ENCODE results near the gene NNAT. TPM values are rescaled to one million over a fixed set of nuclear protein-coding genes. Genes with fewer than 3 reads are reported as not detected.
A peak's percentile ranks its signal among the peaks of the same experiment; 100 is the strongest.
"Not testable (repeated sequence)": the region's sequence is repeated elsewhere in the genome, so short reads cannot be mapped to it uniquely, and the experiment has no call there.

Gene NNAT, protein sequence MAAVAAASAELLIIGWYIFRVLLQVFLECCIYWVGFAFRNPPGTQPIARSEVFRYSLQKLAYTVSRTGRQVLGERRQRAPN
- 1 to 10 TPM in 1 of 2 donors, not detected in 1; 2.6 TPM for total RNA-seq
- polyA plus RNA-seq: under 1 TPM in 1 of 2 donors, not detected in 1; 0.38 TPM
- long read RNA-seq, donor 1, partial matches to known transcripts: 0 of 6 reads
- long read RNA-seq, donor 1, other reads (novel, unspliced or antisense): 6 of 6 reads
- long read RNA-seq, donor 2, partial matches to known transcripts: 0 of 12 reads
- long read RNA-seq, donor 2, other reads (novel, unspliced or antisense): 12 of 12 reads

DNA sequence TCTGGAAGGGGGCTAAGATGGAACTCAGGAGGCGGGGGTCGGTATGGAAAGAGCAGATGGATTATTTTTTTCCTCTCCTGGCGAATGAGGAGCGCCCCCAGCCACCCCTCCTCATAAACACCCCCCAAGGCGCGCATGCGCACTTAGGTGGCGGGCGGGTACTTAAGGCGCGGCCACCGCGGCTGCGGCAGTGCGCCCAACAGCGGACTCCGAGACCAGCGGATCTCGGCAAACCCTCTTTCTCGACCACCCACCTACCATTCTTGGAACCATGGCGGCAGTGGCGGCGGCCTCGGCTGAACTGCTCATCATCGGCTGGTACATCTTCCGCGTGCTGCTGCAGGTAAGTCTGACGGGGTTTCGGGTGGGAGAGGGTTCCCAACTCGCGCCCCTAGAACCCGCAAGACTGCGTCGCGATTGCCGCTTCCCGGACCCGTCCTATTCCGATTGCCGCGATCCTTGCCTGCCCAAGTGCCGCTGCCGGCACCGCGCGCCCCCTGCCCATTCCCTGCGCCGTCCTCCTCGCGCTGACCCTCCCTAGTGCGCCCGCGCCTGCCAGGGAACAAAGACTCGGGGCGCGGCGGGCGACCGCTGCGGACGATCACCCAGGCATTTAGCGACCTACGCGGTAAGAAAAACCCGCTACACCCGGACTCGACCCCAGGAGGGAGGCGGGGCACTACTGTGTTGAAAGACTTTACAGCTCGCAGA lies at the start of gene NNAT:
Gene NNAT, plus strand, starts transcription at position 190 of the 711 bp plus-strand sequence. Its CDS starts 82 bp downstream, at position 272.
- 70 to 76% methylated on average over 69 of the region's 69 CpGs for WGBS, 2 donors
- Histone ChIP-seq H3K36me3 (ENCODE audit: control insufficient read depth in 1 of 2, insufficient read depth in 2 of 2, low read length in 1 of 2) (no peaks in the 10 kb centered on the region), H3K9me3 (ENCODE audit: control insufficient read depth, low read length) (no peaks in the 10 kb centered on the region), H3K4me3 (ENCODE audit: low read length in 2 of 2) (no peak within 1 kb of the TSS), H3K4me1 (ENCODE audit: control insufficient read depth in 1 of 2, insufficient read depth in 2 of 2, low read length in 2 of 2) (peaks cover 0 to 3% of the 10 kb centered on the region in 2 donors), H3K27ac (ENCODE audit: low read depth in 1 of 2, low read length in 2 of 2) (no peak within 1 kb of the TSS), H3K27me3 (ENCODE audit: control insufficient read depth in 1 of 2, insufficient read depth in 2 of 2, low read length in 1 of 2) (no peaks in the 10 kb centered on the region)
- ATAC-seq (ENCODE audit: low FRiP score): no peak
- no peak for DNase-seq
- intact Hi-C loops (cut with DNase I): loop anchor here in 1 of 2 donors (5.0 kb wide), 1 partner anchor 119 kb away; no protein-coding TSS in a partner anchor

DNA sequence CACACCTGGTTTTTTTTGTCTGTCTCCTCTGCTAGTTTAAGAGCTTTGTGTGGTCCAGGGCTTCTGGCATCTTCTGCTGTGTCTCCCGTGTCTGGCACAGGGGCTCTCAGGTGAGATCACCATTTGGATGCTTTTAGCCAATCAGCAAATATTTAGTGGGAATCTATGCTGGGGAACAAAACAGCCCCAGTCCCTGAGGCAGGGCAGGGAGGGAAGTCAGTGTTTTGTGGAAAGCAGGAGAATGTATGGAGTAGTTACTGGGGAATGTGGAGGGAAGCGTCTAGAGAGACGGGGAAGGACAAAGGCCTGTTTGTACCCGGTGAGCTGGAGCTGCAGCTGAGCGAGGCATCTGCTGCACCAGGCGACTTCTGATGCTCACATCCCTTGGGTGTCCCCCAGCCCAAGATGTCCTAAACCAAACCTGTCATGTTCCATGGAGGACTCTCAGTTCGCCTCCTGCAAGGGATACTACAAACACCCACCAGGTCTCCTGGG lies 49.3 kb upstream of the NNAT start:
- no peak for DNase-seq

DNA sequence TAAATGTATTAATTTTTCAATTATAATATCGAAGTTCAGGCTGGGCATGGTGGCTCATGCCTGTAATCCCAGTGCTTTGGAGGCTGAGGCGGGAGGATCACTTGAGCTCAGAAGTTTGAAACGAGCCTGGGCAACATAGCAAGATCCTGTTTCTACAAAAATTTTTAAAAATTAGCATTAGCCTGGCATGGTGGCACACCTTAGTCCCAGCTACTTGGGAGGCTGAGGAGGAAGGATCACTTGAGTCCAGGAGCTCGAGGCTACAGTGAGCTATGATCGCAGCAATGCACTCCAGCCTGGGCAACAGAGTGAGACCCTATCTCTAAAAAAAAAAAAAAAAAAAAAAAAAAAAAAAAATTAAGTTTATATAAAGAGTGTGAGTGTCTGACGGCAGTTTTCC lies 48.6 kb upstream of the NNAT start:
- H3K27me3 ChIP-seq (ENCODE audit: control insufficient read depth in 1 of 2, insufficient read depth in 2 of 2, low read length in 1 of 2); DNase-seq; H3K4me3 ChIP-seq (ENCODE audit: low read length in 2 of 2); H3K36me3 ChIP-seq (ENCODE audit: control insufficient read depth in 1 of 2, insufficient read depth in 2 of 2, low read length in 1 of 2); intact Hi-C loops (cut with DNase I); H3K4me1 ChIP-seq (ENCODE audit: control insufficient read depth in 1 of 2, insufficient read depth in 2 of 2, low read length in 2 of 2); H3K27ac ChIP-seq (ENCODE audit: low read depth in 1 of 2, low read length in 2 of 2); ATAC-seq (ENCODE audit: low FRiP score); H3K9me3 ChIP-seq (ENCODE audit: control insufficient read depth, low read length): not testable (repeated sequence)
- 92 to 94% methylated on average over 6 of the region's 6 CpGs for WGBS, 2 donors

More for the DNA sequence above, 49.3 kb upstream of the NNAT start:
- Histone ChIP-seq H3K36me3 (ENCODE audit: control insufficient read depth in 1 of 2, insufficient read depth in 2 of 2, low read length in 1 of 2) (no peaks in the 10 kb centered on the region), H3K4me3 (ENCODE audit: low read length in 2 of 2) (no peak overlapping the region), H3K4me1 (ENCODE audit: control insufficient read depth in 1 of 2, insufficient read depth in 2 of 2, low read length in 2 of 2) (no peaks in the 10 kb centered on the region), H3K27me3 (ENCODE audit: control insufficient read depth in 1 of 2, insufficient read depth in 2 of 2, low read length in 1 of 2) (no peaks in the 10 kb centered on the region), H3K9me3 (ENCODE audit: control insufficient read depth, low read length) (no peaks in the 10 kb centered on the region), H3K27ac (ENCODE audit: low read depth in 1 of 2, low read length in 2 of 2) (no peak overlapping the region)
- ATAC-seq (ENCODE audit: low FRiP score): no peak
- WGBS, 2 donors: 77 to 81% methylated on average over 7 of the region's 7 CpGs
- intact Hi-C loops (cut with DNase I): no loop called here

DNA sequence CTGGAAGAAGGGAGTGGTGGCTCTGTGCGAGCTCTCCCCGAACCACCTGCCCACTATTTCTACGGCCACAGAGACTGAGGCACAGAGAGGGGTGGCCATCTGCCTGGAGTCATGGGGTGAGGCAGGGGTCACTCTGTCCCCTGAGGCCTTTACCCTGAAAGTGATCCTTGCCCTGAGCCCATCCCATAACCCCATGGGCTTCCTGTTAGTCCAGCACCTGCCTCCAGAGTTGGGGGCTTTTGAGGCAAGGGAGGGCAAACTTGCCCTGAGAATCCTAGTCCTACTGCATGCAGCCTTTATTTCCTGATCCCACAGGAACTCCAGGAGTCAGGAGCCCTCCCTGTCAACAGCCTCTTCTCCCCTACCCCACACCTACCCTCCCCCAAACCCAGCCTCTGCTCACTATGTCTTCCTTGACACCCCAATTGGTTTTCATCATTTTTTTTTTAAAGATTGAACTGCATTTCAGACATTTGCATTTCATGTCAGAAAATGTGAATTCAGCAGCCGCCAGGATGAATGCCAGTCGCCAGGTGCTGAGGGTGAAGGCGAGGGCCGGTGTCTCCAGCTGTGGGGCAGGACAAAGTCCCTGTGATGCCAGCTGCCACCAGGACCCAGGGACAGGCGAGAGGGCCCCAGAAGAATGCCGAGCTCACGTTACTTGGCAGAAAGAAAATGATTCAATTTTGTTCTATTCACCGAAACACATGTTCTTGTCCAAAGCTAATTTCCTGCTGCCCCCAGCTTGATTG lies 47.6 kb upstream of the NNAT start:
- H3K9me3 ChIP-seq (ENCODE audit: control insufficient read depth, low read length): no peaks in the 10 kb centered on the region
- H3K27ac ChIP-seq (ENCODE audit: low read depth in 1 of 2, low read length in 2 of 2): no peak overlapping the region
- DNase-seq (no peak), ATAC-seq (ENCODE audit: low FRiP score) (no peak)
- WGBS, 2 donors: 80 to 82% methylated on average over 11 of the region's 11 CpGs
- intact Hi-C loops (cut with DNase I): no loop called here
- H3K4me3 ChIP-seq (ENCODE audit: low read length in 2 of 2): no peak overlapping the region
- H3K4me1 ChIP-seq (ENCODE audit: control insufficient read depth in 1 of 2, insufficient read depth in 2 of 2, low read length in 2 of 2): no peaks in the 10 kb centered on the region
- H3K36me3 ChIP-seq (ENCODE audit: control insufficient read depth in 1 of 2, insufficient read depth in 2 of 2, low read length in 1 of 2): no peaks in the 10 kb centered on the region
- no peaks in the 10 kb centered on the region for H3K27me3 ChIP-seq (ENCODE audit: control insufficient read depth in 1 of 2, insufficient read depth in 2 of 2, low read length in 1 of 2)

DNA sequence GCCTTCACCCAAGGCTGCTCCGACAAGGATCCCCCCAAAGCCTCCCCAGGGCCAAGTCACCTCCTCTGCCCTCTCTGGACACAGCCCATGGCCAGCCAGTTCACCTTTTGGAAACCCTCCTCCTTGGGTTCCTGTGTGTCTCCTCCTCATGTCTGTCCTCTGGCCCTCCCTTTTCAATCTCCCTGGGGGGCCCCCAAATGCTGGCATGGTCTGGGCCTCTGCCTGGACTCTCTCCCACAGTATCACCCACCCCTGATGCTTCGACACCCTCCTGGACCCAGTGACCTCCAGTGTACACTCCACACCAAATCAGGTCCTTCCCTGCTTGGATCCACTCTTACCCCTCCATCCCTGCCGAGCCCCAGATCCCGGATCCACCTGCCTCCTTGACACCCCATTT lies 46.7 kb upstream of the NNAT start:
- intact Hi-C loops (cut with DNase I): no loop called here
- WGBS, 2 donors: 89% methylated on average over 4 of the region's 4 CpGs

DNA sequence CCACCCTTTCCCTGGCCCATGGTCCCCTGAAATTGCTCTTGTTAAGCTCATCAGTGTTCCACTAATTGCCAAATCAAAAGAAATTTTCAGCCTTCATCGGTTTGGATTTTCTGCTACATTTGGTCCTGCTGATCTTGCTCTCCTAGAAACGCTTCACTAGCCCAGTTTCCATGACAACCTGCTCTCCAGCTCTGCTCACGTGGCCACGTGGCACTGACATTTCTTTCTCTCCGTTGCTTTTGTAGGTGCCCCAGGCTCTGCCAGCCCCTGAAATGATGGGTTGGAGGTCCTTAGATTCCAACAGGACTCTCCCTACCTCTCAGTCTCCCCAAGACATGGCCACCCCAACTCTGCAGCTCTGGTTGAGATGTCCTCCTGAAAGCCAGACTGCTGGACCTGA lies 45.8 kb upstream of the NNAT start:
- intact Hi-C loops (cut with DNase I): no loop called here
- H3K9me3 ChIP-seq (ENCODE audit: control insufficient read depth, low read length): no peaks in the 10 kb centered on the region
- no peaks in the 10 kb centered on the region for H3K36me3 ChIP-seq (ENCODE audit: control insufficient read depth in 1 of 2, insufficient read depth in 2 of 2, low read length in 1 of 2)
- ATAC-seq (ENCODE audit: low FRiP score): no peak
- H3K27me3 ChIP-seq (ENCODE audit: control insufficient read depth in 1 of 2, insufficient read depth in 2 of 2, low read length in 1 of 2): no peaks in the 10 kb centered on the region
- no peak overlapping the region for H3K27ac ChIP-seq (ENCODE audit: low read depth in 1 of 2, low read length in 2 of 2)
- 76 to 79% methylated on average over 5 of the region's 5 CpGs for WGBS, 2 donors
- no peaks in the 10 kb centered on the region for H3K4me1 ChIP-seq (ENCODE audit: control insufficient read depth in 1 of 2, insufficient read depth in 2 of 2, low read length in 2 of 2)
- no peak for DNase-seq
- H3K4me3 ChIP-seq (ENCODE audit: low read length in 2 of 2): no peak overlapping the region

More for the DNA sequence above, 46.7 kb upstream of the NNAT start:
- Histone ChIP-seq H3K36me3 (ENCODE audit: control insufficient read depth in 1 of 2, insufficient read depth in 2 of 2, low read length in 1 of 2) (no peaks in the 10 kb centered on the region), H3K27me3 (ENCODE audit: control insufficient read depth in 1 of 2, insufficient read depth in 2 of 2, low read length in 1 of 2) (no peaks in the 10 kb centered on the region), H3K4me3 (ENCODE audit: low read length in 2 of 2) (no peak overlapping the region), H3K27ac (ENCODE audit: low read depth in 1 of 2, low read length in 2 of 2) (no peak overlapping the region), H3K4me1 (ENCODE audit: control insufficient read depth in 1 of 2, insufficient read depth in 2 of 2, low read length in 2 of 2) (no peaks in the 10 kb centered on the region), H3K9me3 (ENCODE audit: control insufficient read depth, low read length) (no peaks in the 10 kb centered on the region)
- ATAC-seq (ENCODE audit: low FRiP score) (no peak), DNase-seq (no peak)

DNA sequence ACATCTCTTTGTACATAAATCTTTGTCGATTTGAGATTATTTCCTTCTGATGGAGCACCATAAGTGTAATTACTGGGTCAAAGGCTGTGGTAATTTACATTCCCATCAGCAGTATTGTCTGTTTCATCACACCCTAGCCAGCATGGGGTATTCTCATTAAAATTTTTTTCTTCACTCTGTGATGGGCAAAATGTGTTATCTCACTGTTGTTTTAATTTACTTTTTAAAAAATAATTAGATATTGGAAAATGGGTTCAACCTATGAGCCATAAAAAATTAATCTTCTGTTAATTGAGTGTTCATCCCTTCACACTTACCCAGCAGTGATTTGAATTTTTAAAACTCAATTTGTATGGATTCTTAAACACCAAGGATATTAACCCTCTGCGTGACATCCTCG lies 44.0 kb upstream of the NNAT start:
- 61 to 75% methylated on average over 3 of the region's 3 CpGs for WGBS, 2 donors
- H3K4me3 ChIP-seq (ENCODE audit: low read length in 2 of 2): no peak overlapping the region
- no peaks in the 10 kb centered on the region for H3K4me1 ChIP-seq (ENCODE audit: control insufficient read depth in 1 of 2, insufficient read depth in 2 of 2, low read length in 2 of 2)
- H3K9me3 ChIP-seq (ENCODE audit: control insufficient read depth, low read length): no peaks in the 10 kb centered on the region
- no peaks in the 10 kb centered on the region for H3K27me3 ChIP-seq (ENCODE audit: control insufficient read depth in 1 of 2, insufficient read depth in 2 of 2, low read length in 1 of 2)
- DNase-seq (no peak), ATAC-seq (ENCODE audit: low FRiP score) (no peak)
- intact Hi-C loops (cut with DNase I): no loop called here
- H3K36me3 ChIP-seq (ENCODE audit: control insufficient read depth in 1 of 2, insufficient read depth in 2 of 2, low read length in 1 of 2): no peaks in the 10 kb centered on the region
- no peak overlapping the region for H3K27ac ChIP-seq (ENCODE audit: low read depth in 1 of 2, low read length in 2 of 2)

DNA sequence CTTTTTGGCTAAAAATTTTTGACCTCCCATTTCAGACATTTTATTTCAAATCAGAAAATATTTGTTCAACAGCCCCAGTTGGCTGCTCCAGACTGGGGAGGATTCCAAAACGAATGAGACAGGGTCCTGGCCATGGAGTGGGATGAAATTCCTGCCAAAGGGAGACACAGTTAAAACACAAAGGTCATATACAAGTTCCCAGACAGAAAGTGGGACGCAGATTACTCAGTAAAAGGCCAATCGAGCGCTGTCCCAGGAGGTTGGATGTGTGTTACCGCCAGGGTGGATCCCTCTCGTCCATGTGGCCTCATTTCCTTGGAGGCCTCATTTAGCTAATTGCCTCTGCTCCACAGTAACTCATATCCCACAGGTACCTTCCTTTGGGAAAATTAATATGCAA lies 41.8 kb upstream of the NNAT start:
- Histone ChIP-seq H3K27ac (ENCODE audit: low read depth in 1 of 2, low read length in 2 of 2) (no peak overlapping the region), H3K4me3 (ENCODE audit: low read length in 2 of 2) (no peak overlapping the region), H3K9me3 (ENCODE audit: control insufficient read depth, low read length) (no peaks in the 10 kb centered on the region), H3K4me1 (ENCODE audit: control insufficient read depth in 1 of 2, insufficient read depth in 2 of 2, low read length in 2 of 2) (no peaks in the 10 kb centered on the region), H3K36me3 (ENCODE audit: control insufficient read depth in 1 of 2, insufficient read depth in 2 of 2, low read length in 1 of 2) (no peaks in the 10 kb centered on the region), H3K27me3 (ENCODE audit: control insufficient read depth in 1 of 2, insufficient read depth in 2 of 2, low read length in 1 of 2) (no peaks in the 10 kb centered on the region)
- DNase-seq: no peak
- 3 to 11% methylated on average over 6 of the region's 6 CpGs for WGBS, 2 donors
- peak; percentile 39 for ATAC-seq (ENCODE audit: low FRiP score)
- intact Hi-C loops (cut with DNase I): no loop called here

All from aorta (tissue), 5 donors.